Stimulated activated CD8-positive, alpha-beta memory T cell treated with anti-CD3 and anti-CD28 coated beads, Interleukin-4, amount 100 ng/mL, for 24 hours (primary cell): ENCODE data around the gene POLR1C.
"Not testable (repeated sequence)": the region's sequence is repeated elsewhere in the genome, so short reads cannot be mapped to it uniquely, and the experiment has no call there.

Experiments
- DNase-seq: peaks from one replicate; pipeline ENCODE4 v3.0.0-alpha.2; 2020; ENCODE audit warnings: low read depth

The POLR1C gene, protein sequence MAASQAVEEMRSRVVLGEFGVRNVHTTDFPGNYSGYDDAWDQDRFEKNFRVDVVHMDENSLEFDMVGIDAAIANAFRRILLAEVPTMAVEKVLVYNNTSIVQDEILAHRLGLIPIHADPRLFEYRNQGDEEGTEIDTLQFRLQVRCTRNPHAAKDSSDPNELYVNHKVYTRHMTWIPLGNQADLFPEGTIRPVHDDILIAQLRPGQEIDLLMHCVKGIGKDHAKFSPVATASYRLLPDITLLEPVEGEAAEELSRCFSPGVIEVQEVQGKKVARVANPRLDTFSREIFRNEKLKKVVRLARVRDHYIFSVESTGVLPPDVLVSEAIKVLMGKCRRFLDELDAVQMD

DNA sequence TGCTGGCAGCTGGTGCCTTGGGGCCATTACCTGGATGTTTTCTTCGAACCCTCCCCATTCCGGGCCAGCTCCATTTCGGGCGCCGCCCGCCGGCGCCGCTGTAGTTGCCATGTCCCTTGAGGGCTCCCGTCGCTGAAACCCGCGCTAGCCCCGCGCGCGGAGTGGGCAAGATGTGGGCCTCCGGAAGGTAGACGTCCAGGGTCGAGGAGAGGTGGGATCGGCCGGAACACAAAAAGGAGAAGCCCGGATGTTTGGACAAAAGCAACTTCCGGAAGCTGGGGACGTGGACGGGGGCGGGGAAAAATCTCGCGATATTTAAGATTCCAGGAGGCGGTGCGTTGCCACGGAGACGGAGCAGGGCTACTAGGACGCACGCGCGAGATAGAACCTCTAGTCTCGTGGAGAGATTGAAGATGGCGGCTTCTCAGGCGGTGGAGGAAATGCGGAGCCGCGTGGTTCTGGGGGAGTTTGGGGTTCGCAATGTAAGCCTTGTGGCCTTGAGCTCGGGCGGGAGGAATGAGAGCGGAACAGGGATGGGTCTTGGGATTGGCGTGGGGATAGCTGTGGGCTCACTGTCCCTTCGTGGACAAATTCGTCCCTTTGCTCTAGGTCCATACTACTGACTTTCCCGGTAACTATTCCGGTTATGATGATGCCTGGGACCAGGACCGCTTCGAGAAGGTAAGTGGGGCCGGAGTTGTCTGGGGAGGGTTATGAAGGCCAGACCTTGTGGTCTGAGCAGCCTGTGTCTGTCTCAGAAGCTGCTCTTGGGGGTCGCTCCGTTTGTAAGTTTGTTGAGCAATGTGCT lies at the start of gene POLR1C, which contains the start of gene YIPF3:
TSS of gene POLR1C (plus strand) at position 393 of the 808 bp plus-strand sequence. CDS start at position 414, 21 bp downstream.
TSS of gene YIPF3 (minus strand) at position 230 of the 808 bp plus-strand sequence. CDS start at position 111, 119 bp downstream.
- DNase-seq = peak; percentile 92

DNA sequence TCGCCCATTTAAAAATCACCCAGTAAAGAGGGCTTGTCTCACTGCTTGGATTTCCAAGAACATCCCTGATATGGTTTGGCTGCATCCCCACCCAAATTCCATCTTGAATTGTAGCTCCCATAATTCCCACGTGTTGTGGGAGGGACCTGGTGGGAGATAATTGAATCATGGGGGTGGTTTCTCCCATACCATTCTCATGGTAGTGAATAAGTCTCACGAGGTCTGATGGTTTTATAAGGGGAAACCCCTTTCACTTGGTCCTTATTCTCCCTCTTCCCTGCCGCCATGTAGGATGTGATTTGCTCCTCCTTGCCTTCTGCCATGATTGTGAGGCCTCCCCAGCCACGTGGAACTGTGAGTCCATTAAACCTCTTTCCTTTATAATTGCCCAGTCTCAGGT lies 49.6 kb upstream of the POLR1C start:
- not testable (repeated sequence) for DNase-seq

DNA sequence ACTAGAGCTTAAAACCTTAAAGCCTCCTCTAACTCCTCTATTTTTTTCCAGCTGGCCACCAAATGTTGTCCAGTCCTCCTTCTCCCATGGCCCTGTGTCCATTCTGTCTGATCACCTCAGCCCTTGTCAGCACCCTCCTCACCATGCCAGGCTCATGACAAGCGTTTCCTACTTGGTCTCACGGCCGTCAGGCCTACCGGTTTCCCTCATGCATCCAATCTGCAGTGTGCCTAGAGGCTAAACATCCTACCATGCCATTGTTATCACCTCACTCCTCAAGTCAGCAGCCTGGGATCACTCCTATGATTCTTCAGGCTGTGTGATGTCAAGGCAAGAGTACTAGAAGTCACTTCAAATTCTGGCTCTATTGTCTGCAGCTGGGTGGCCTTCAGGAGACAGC lies 49.1 kb upstream of the POLR1C start:
- DNase-seq = no peak

DNA sequence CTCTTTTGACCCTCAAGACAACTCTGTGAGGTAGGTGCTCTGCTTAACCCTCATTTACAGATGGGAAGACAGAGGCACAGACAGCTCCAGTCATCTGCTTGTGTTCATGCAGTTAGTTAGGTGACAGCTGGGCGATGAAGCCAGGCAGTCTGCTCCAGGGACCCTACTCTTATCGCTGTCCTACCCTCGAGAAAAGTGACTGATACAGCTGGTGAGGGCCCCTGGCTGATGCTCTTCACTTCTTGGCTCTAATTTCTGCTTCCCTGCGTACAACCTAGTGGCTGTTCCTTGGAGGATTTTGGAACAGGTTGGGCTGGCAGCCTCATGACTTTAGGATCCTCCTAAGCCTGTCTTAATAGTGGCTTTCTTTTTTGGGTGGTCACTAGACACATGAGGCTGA lies 48.6 kb upstream of the POLR1C start:
- no peak for DNase-seq

DNA sequence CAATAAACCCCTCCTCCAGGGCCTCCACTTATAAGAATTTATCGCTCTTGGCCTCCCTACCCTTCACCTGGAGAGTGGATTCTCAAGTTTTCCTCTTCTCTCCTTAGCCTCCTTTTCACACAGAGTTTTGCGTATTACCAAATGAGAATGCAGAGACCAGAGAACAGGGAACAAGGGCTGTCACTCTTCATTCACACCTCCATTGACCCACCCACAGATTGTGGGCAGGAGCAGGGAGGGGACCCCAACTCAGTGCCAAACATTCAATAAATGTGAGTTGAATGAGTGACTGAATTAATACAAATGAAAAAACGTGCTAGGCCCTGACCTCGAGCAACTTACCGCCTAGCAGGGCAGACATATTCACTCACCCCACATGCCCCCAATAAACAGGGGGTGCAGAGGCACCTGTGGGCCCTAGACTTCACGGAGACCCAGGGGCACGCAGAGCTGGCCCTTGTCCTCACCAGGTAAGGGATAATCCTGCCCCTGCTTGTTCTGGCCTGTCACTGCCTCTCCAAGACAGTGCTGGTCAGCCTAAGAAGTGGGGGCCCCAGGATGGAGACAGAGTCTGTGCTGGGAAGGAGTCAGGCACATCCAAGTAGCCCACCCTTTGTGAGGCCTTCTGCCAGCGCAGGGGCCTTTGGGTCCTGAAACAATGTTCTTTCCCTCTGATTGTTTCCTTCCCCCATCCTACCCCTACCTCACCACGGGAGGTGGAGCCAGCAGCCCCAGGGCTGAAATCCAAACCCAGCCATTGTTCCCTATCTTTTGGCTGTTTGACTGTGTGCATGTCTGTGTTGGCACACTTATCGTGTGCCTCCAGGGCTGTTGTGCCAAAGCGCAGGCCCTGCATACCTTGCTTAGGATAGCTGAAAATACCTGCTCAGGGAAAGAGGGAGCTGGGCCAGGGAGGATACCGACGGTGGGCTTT lies 47.9 kb upstream of the POLR1C start:
- no peak for DNase-seq

DNA sequence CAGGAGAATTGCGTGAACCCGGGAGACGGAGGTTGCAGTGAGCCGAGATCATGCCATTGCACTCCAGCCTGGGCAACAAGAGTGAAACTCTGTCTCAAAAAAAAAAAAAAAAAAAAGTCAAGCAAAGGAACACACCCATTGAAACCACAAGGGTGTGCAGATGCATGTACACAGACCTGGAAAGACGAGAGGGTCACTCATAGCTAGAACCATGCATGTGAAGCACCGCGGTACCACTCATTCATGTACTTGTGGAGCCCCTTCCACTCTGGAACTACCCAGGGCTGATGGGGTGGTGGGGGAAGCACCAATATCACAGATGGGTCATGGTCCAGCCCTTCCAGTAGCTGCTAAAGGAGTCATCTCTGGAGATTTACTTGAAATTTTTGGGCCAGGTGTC lies 46.9 kb upstream of the POLR1C start:
- no peak for DNase-seq

DNA sequence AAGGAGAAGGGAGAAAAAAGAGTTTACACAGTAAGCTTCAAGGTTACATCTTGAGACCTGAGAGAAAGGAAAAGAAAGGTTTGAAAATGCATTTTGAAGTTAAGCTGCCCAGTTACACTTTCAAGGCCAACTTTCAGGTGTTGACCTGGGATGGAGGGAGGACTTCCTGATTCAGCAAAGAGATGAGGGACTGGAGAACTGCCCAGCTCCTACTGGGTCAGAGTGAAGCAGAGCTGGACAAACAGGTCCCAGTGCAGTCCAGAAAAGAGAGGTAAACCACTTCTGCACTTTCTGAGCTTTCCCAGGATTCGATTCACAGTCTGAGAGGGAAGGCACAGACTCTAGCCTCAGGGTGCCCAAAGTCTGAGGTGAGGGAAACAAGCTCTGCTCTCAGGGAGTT lies 45.5 kb upstream of the POLR1C start:
- DNase-seq = no peak

DNA sequence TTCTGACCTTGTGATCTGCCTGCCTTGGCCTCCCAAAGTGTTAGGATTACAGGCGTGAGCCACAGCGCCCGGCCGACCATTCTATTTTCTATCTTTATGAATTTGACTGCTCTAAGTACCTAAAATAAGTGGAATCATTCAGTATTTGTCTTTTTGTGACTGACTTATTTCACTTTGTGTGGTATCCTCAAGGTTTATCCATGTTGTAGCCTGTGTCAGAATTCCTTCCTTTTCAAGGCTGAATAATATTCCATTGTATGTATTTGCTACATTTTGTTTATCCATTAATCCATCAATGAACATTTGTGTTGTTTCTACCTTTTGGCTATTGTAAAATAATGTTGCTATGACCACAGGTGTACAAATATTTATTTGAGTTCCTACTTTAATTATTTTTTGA lies 44.4 kb upstream of the POLR1C start:
- DNase-seq = no peak

DNA sequence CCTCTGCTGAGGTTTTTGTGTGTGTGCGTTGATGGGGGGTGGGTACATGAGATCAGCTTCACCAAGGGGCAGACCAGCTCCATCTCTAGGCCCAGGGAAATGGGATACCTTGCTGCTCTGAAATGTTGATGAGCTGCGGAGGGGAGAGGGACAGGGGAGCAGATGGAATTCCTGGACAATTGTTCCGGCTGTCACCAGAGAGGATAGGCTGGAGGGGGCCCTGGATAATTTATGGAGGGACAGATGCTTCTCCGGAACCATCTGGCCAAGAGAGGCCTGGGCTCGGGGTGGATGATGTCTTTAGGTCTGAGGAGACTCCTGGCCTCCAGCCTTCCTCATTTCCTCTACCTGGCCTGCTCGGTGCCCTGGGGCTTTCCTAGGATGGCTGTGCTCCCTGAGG lies 41.4 kb upstream of the POLR1C start:
- DNase-seq = no peak

DNA sequence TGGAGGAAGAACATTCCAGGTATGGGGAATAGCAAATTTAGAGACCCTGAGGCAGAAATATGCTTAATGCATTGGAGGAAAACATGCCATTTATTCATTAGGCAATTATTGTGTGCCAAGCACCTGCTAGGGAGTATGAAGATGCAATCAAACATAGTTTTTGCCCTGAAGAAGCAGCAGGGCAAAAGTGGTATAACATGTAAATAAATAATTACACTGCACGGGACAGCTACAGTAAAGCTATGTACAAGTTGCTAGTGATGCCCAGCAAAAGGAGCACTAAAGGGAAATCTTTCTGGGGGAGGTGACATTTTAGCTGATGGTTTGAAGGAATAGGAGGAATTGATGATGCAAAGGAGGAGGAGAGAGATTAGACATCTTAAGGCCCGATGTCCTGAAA lies 40.1 kb upstream of the POLR1C start:
- no peak for DNase-seq

DNA sequence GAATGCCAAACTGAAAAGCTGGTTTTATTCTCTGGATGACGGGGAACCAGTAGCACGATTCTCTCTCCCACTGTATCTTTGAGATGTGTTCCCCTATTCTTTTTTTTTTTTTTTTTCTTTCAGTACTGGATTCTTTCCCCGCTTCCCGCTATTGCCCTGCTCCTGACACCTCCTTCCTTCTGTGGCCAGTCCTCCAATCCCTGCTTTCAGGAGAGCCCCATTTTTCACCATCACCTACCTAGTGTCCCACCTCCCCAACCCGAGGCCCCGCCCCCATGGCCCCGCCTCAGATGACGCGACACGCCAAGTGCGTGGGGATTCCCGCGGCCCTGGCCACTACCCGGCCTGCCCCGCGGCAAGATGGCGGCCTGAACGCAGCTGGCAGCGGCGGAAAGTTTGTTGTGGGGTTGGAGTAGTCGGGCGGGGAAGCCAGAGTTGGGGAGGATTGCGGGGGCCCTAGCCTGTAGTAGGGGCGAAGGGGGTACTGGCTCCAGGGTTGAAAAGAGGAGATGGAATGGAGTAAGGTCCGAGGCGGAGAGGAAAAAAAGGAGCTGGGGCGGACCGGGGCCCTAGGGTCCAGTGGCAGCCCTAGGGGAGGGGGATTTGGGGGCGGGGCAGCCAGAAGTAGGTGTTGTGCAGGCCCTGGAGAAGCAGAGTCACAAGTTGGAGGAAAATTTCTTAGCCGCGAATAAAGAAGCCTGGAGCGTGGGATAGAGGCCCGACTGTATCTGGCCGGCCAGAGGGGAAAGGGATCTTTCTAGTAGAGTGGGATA lies 39.5 kb upstream of the POLR1C start, which contains the start of gene TJAP1:
TSS of gene TJAP1 (plus strand) at position 336 of the 773 bp plus-strand sequence. CDS start 21,432 bp downstream, outside the sequence.
- DNase-seq = peak; percentile 97

DNA sequence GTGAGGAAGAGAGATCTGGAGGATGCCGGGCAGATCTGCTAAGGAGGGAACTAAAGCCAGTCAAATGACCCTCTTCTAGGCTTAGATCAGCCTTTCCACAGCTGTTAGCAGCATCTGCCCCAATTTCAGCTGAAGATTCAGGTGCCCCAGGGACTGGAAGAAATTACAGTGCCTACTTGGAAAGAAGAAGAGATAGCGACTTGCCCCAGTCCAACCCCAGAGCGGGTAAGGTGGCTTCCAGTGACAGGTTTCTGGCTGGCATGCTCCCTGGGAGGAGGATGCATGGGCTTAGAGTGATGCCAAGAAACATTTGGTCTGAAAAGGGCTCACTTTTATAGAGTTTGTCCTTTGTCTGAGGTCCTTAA lies 38.9 kb upstream of the POLR1C start:
- no peak for DNase-seq

DNA sequence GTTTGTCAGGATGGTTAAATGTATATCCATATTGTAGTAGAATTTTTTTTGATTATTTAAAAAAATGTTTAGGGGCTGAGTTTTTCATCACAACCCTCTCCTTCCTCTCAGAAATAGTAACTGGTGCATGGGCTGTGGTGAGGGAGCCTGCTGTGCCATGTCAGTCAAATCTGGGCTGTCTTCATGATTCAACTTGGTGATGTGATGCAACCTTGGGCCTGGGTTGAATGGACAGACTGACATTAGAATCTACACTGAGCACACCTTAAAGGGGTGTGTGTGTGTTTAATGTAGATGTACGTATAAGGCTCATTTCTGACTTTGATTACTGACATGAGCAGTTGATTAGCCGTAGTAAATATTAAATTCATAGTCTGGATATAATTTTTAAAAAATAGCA lies 35.8 kb upstream of the POLR1C start:
- DNase-seq = no peak

DNA sequence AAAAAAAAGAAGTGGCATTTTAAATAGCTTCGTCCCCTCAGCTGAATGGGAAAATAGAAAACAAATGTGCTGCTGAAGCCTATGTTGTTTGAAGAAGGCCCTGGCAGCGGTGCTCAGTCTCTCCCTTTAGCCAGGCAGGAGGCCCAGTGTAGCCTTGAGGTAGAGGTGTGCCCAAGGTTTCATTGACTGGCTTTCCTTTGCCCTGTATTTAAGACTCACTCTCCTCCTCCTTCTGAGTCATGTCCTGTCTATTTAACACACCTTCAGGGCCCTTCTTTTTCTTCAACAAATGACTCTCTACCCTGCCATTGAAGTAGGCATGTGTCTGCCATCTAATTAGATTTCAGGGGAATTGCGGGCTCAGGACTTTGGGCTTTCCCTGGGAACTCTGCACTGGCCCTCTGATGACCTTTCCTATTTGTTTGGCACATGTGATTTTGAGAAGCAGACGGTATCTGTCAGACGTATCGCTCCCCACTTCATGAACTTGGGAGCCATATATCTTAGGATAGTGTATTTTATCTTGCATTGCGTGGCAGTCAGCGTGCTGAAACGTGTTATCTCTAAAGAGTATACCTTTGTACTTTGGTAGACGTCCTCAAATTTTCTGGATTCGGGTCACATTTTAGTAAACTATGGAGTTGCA lies 35.2 kb upstream of the POLR1C start:
- DNase-seq = no peak

DNA sequence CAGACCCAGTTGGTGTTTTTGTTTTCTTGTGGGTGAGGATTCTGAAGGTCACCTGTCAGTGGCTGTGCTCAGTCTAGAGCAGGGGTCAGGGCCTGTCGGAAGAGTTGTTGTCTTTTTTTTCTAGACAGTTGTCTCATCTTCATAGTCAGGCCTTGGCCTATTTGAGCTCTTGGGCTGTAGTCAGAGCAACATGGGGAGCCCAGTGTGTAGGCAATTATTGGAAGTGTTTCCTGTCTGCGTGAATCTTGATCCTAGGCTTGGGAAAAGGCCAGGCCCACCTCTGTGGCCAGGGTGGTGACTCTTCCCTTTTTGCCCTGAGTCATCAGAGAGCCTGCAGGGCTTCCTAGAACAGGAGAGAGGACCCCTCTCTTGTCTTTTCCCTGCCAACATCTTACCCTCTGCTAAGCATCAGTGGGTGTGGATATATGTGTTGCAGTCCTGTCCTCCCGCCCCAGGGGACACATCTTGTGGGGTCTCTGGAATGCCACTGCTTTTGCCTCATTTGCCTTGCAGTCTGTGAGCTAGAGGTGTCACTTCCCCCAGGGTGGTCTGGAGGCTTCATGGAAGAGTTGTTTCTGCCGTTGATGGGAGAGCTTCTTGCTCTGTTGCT lies 28.1 kb upstream of the POLR1C start:
- DNase-seq = no peak

DNA sequence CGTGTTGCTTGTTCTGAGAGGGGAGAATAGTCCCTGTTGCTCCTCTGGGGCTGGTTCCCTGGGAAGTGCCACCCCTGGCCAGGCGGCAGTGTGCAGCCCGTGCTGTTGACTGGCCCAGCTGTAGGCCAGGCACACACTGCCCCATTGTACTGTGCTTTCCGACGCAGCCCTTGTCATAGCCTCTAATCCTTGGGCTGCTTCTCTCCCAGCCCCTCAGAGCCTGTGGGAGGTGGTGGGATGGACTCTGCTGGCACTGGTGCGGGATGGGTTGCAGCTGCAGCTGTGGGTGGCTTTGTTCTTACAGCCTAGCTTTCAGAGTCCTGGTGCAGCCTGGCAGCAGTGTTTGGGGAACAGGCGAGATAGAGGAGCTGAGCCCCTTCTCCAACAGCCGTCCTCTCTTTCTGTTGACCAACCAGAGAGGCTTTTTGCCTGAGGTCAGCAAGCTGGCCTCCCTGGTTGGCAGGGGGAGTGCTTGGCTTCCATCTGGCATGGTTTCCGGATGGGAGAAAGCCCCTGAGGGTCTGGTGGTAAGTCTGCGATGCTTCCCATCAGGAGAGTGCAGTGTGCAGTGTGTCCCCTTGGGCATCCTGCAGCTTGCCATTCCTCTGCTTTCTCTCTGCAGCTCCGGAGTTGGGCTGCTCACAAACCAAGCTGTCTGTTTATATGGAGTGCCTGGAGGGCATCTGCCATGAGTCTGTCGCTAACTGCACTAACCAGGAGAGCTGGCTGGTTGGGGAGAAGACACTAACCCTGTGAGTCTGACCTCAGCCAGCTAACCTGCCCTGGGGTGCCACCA lies 27.4 kb upstream of the POLR1C start:
- DNase-seq = no peak

DNA sequence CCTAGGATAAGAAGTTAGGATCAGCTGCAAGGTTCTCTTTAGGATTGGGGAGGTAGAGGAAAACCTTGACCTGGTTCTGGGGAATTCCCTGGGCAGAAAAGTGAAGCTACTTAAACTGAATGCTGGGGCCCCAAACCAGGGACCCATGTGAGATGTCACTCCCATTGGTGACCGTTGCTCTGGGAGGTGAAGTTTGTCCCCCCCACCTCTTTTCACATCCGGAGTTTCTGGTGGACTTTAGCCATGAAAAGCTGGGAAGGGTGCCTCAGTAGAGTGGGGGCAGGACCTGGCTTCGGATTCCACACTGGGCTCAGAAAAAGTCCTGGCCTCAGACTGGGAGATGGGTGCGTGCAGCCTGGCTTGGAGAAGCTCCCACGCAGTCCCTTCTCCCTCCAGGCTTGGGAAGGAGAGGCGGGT lies 26.4 kb upstream of the POLR1C start:
- no peak for DNase-seq

DNA sequence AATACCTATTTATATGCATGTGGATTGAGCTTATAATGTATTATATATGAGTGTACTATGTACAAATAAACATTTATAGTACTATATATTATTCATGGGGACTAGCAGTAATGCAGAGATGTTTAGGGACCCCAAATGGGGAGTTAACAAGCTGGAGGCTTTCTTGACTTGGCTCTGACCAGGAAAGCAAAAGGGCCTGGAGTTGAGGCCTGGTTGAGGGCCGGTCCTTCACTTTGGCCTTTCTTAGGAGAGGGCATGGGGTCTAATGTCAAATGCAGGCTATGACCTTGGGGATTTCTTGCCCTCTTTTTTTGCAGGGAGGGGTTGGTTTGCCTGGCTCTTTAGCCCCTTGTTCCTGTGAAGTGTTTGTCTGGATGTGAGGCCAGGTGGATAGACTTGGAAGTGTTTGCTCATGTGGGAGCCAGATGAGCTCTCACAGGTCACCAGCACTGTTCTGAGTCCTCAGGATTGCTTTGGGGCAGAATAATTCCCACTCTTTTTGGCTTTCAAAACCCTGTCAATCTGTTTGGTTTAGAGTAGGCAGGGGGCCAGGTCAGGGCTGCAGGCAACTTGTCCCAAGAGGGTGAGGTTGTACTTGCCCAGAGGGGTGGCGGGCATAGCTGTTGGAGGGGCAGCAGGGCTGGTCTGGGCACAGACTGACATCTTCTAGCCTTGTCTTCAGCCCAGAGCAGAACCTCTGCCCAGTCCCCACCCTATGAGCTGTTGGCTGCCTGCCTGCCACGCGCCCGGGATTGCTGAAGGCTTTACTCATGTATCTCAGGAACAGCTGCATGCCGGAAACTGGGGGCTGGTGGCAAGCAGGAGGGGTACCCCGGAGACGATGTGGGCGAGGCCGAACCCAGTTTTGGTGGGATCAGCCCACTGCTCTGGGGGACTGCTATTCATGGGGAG lies 24.9 kb upstream of the POLR1C start:
- DNase-seq = no peak
